GM21619 (cell line): Measurements from ENCODE around the gene RNF4.
"Not testable (repeated sequence)": the region's sequence is repeated elsewhere in the genome, so short reads cannot be mapped to it uniquely, and the experiment has no call there.

Experiments
- ATAC-seq: cut with Tn5 transposase; IDR thresholded peaks from one replicate; pipeline ENCODE4 v1.9.1; 2021; ENCODE audit not compliant: unreplicated experiment

Gene RNF4

GRCh38 chr4:2516635-2517034 lies 47.7 kb downstream of the RNF4 start:
- ATAC-seq = no peak

GRCh38 chr4:2526559-2526958 lies 57.7 kb downstream of the RNF4 start:
- ATAC-seq = no peak

- ATAC-seq = no peak
Observed at GRCh38 chr4:2534904-2535375, 66.0 kb downstream of the RNF4 start.

- peak; percentile 10 for ATAC-seq
Observed at GRCh38 chr4:2535376-2536192, 66.7 kb downstream of the RNF4 start.

GRCh38 chr4:2536193-2537010 lies 67.5 kb downstream of the RNF4 start, which contains the start of gene FAM193A:
Gene FAM193A (plus strand): TSS chr4:2536647. CDS start chr4:2536916, 269 bp downstream.
- ATAC-seq = peak; percentile 85

GRCh38 chr4:2537011-2537830 lies 68.3 kb downstream of the RNF4 start:
- peak; percentile 11 for ATAC-seq

GRCh38 chr4:2543580-2544191 lies 74.8 kb downstream of the RNF4 start:
- not testable (repeated sequence) for ATAC-seq

GRCh38 chr4:2545321-2546013 lies 76.6 kb downstream of the RNF4 start:
- ATAC-seq = no peak

GRCh38 chr4:2546286-2546823 lies 77.4 kb downstream of the RNF4 start:
- no peak for ATAC-seq

GRCh38 chr4:2546961-2547691 lies 78.2 kb downstream of the RNF4 start:
- not testable (repeated sequence) for ATAC-seq

GRCh38 chr4:2551118-2551517 lies 82.2 kb downstream of the RNF4 start:
- no peak for ATAC-seq

- ATAC-seq = no peak
Observed at GRCh38 chr4:2552806-2553205, 83.9 kb downstream of the RNF4 start.

- no peak for ATAC-seq
Observed at GRCh38 chr4:2558301-2558700, 89.4 kb downstream of the RNF4 start.

- ATAC-seq = no peak
Observed at GRCh38 chr4:2560167-2560566, 91.3 kb downstream of the RNF4 start.
